IMR-90 (cell line): ENCODE results near the gene ATRX. TPM values are rescaled to one million over a fixed set of nuclear protein-coding genes. Genes with fewer than 3 reads are reported as not detected.

Experiments used
- ATAC-seq: fragments of 200-7000 bp; cut with Tn5 transposase; 2 replicates; pipeline ENCODE4 v1.9.1; 2020; ENCODE audit warnings: low read depth, mild to moderate bottlenecking, moderate library complexity
- BruUV-seq: library from RNA; stranded (reverse); fragments of 400-500 nt; replicated peaks from 2 replicates; lab custom pipeline; 2021; lab: Mats Ljungman, UMichigan
- CTCF ChIA-PET: fragments of 300-600 bp; formaldehyde crosslinking; extraction: SDS; loops from one replicate; lab custom pipeline; 2021; ENCODE audit warnings: antibody characterized with exemption; lab: Yijun Ruan, JAX
- POLR2A ChIA-PET: fragments of 300-600 bp; sonication (Branson Sonifier 250); formaldehyde crosslinking; loops from one replicate; lab custom pipeline; 2022; ENCODE audit warnings: antibody characterized with exemption; ENCODE audit not compliant: unreplicated experiment; lab: Charles Lee
- DNase-seq: peaks from one replicate; pipeline ENCODE4 v3.0.0; 2013
- H2AFZ ChIP-seq: replicated peaks from 2 replicates; pipeline ENCODE3; 2013; ENCODE audit warnings: low read length, mild to moderate bottlenecking; ENCODE audit not compliant: poor library complexity
- H2AK5ac ChIP-seq: 2 replicates; pipeline ENCODE4 v1.6.1; 2013; ENCODE audit warnings: low read depth, low read length, inconsistent platforms
- H2AK9ac ChIP-seq: replicated peaks from 2 replicates; pipeline ENCODE3; 2013; ENCODE audit warnings: mild to moderate bottlenecking, low read depth, low read length, moderate library complexity; ENCODE audit not compliant: poor library complexity
- H2BK120ac ChIP-seq: 2 replicates; pipeline ENCODE4 v1.6.1; 2013; ENCODE audit warnings: low read depth, low read length, inconsistent platforms
- H2BK15ac ChIP-seq: 3 replicates; pipeline ENCODE4 v1.6.1; 2013; ENCODE audit warnings: low read depth, low read length, inconsistent platforms
- H2BK20ac ChIP-seq: 2 replicates; pipeline ENCODE4 v1.6.1; 2013; ENCODE audit warnings: low read depth, mild to moderate bottlenecking, inconsistent platforms, low read length, moderate library complexity
- H2BK5ac ChIP-seq: 2 replicates; pipeline ENCODE4 v1.6.1; 2013; ENCODE audit warnings: mild to moderate bottlenecking, low read depth, low read length, inconsistent platforms; ENCODE audit not compliant: poor library complexity, severe bottlenecking
- H3K14ac ChIP-seq: replicated peaks from 2 replicates; pipeline ENCODE4 v1.6.1; 2013; ENCODE audit warnings: low read depth, low read length, inconsistent platforms
- H3K18ac ChIP-seq: 2 replicates; pipeline ENCODE4 v1.6.1; 2013; ENCODE audit warnings: low read depth, low read length, control low read depth
- H3K23ac ChIP-seq: 2 replicates; pipeline ENCODE4 v1.6.1; 2013; ENCODE audit warnings: low read depth, low read length, inconsistent platforms
- H3K27ac ChIP-seq: 2 replicates; pipeline ENCODE4 v1.5.1; 2013; ENCODE audit warnings: mild to moderate bottlenecking, control low read depth, low read length; ENCODE audit not compliant: insufficient read depth
- H3K27me3 ChIP-seq: 2 replicates; pipeline ENCODE4 v1.6.1; 2013; ENCODE audit warnings: low read length; ENCODE audit not compliant: control insufficient read depth, insufficient read depth
- H3K36me3 ChIP-seq: 2 replicates; pipeline ENCODE4 v1.6.1; 2013; ENCODE audit warnings: low read length, mixed read lengths; ENCODE audit not compliant: control insufficient read depth, insufficient read depth
- H3K4ac ChIP-seq: 2 replicates; pipeline ENCODE4 v1.6.1; 2013; ENCODE audit warnings: low read depth, low read length, inconsistent platforms
- H3K4me1 ChIP-seq: 2 replicates; pipeline ENCODE4 v1.6.1; 2013; ENCODE audit warnings: low read length, mixed read lengths; ENCODE audit not compliant: control insufficient read depth, insufficient read depth
- H3K4me2 ChIP-seq: 2 replicates; pipeline ENCODE4 v1.6.1; 2013; ENCODE audit warnings: low read depth, mild to moderate bottlenecking, control low read depth, low read length, moderate library complexity
- H3K4me3 ChIP-seq: 2 replicates; pipeline ENCODE4 v1.5.1; 2013; ENCODE audit warnings: low read depth, mild to moderate bottlenecking, control low read depth, low read length, moderate library complexity; ENCODE audit not compliant: insufficient read depth
- H3K56ac ChIP-seq: 2 replicates; pipeline ENCODE4 v1.6.1; 2013; ENCODE audit warnings: low read length, inconsistent platforms; ENCODE audit not compliant: insufficient read depth; ENCODE audit errors: extremely low read depth
- H3K79me1 ChIP-seq, 2 experiments: 2 replicates each; pipeline ENCODE4 v1.6.1; 2013; ENCODE audit warnings: low read length in 2 of 2, inconsistent platforms in 1 of 2, low read depth in 1 of 2
- H3K9ac ChIP-seq: 2 replicates; pipeline ENCODE4 v1.6.1; 2013; ENCODE audit warnings: low read depth, low read length, control low read depth
- H3K9me1 ChIP-seq: 2 replicates; pipeline ENCODE4 v1.6.1; 2013; ENCODE audit warnings: low read length, inconsistent platforms; ENCODE audit not compliant: insufficient read depth
- H3K9me3 ChIP-seq: 2 replicates; pipeline ENCODE4 v1.6.1; 2013; ENCODE audit warnings: low read length; ENCODE audit not compliant: control insufficient read depth, insufficient read depth
- H4K20me1 ChIP-seq: 2 replicates; pipeline ENCODE4 v1.6.1; 2013; ENCODE audit warnings: low read length, inconsistent platforms; ENCODE audit not compliant: insufficient read depth
- H4K5ac ChIP-seq: 2 replicates; pipeline ENCODE4 v1.6.1; 2013; ENCODE audit warnings: mild to moderate bottlenecking, low read depth, low read length, control low read depth
- H4K8ac ChIP-seq, 2 experiments: 2 replicates each; pipeline ENCODE4 v1.6.1; 2013; ENCODE audit warnings: low read depth in 2 of 2, low read length in 2 of 2, control low read depth in 1 of 2, inconsistent platforms in 1 of 2
- H4K91ac ChIP-seq: 2 replicates; pipeline ENCODE4 v1.6.1; 2013; ENCODE audit warnings: low read depth, low read length, inconsistent platforms; ENCODE audit not compliant: insufficient read depth
- CEBPB ChIP-seq: IDR thresholded peaks from 2 replicates; pipeline ENCODE4 v1.6.1; 2012; ENCODE audit warnings: low read depth, low read length, improper control_type of control experiment
- MAFK ChIP-seq: IDR thresholded peaks from 2 replicates; pipeline ENCODE4 v1.6.1; 2012; ENCODE audit warnings: low read depth, low read length, improper control_type of control experiment
- MXI1 ChIP-seq: IDR thresholded peaks from 2 replicates; pipeline ENCODE4 v1.6.1; 2012; ENCODE audit warnings: low read depth, mild to moderate bottlenecking, low read length, moderate library complexity, borderline replicate concordance
- RAD21 ChIP-seq: IDR thresholded peaks from 2 replicates; pipeline ENCODE4 v1.6.1; 2012; ENCODE audit warnings: low read length, improper control_type of control experiment
- SMC3 ChIP-seq: fragments of 150-350 bp; IDR thresholded peaks from 2 replicates; pipeline ENCODE4 v1.6.1; 2016; ENCODE audit warnings: low read depth, mild to moderate bottlenecking, antibody characterized with exemption, low read length, moderate library complexity
- WGBS, 2 experiments: methylation state at CpG; one replicate each; pipeline versions ENCODE4 v1.1.5 to v1.1.7; 2013; ENCODE audit warnings: missing lambda C conversion rate in 2 of 2; ENCODE audit not compliant: insufficient read length in 1 of 2; ENCODE audit errors: extremely low coverage in 2 of 2; 5-methylcytosine and 5-hydroxymethylcytosine counted together
- dilution Hi-C: fragments of 300-500 bp; cut with HindIII; formaldehyde crosslinking; loops from one replicate; pipeline ENCODE4 v1.14.3; 2018; ENCODE audit warnings: low sequenced_read_pairs; ENCODE audit not compliant: unreplicated experiment
- in situ Hi-C: fragments of 300-500 bp; cut with MboI; formaldehyde crosslinking; loops from 3 replicates; pipeline ENCODE4 v1.14.3; 2019; ENCODE audit warnings: low sequenced_read_pairs, inconsistent platforms, mixed read lengths
- intact Hi-C: fragments of 100-400 bp; cut with micrococcal nuclease; formaldehyde crosslinking; loops from 2 replicates; pipeline ENCODE4 v1.10.0; 2022
- polyA plus RNA-seq, 3 experiments: library from polyadenylated mRNA; depleted of rRNA; stranded (reverse); fragments of >200 nt; gene quantifications; 2 replicates each; pipeline ENCODE4 v1.2.3, GENCODE V29; 2012; ENCODE audit warnings: low replicate concordance in 1 of 3
- total RNA-seq: library from RNA; depleted of rRNA; stranded (reverse); fragments of >200 nt; gene quantifications from 2 replicates; pipeline ENCODE4 v1.2.3, GENCODE V29; 2012
- TF ChIP-seq, protein P1 (sequence below): fragments of 150-350 bp; IDR thresholded peaks from 2 replicates; pipeline ENCODE4 v1.6.1; 2016; ENCODE audit warnings: low read depth, mild to moderate bottlenecking, low read length, moderate library complexity, borderline replicate concordance
- TF ChIP-seq, protein P2 (sequence below): conservative IDR thresholded peaks from 2 replicates; pipeline ENCODE4 v1.5.1; 2012; ENCODE audit warnings: mild to moderate bottlenecking, low read depth, low read length, improper control_type of control experiment

ATRX gene
- total and polyA plus RNA-seq, 2 of the 4 experiments (the other 2 are of a cell fraction), result 20.7 to 73.8 TPM

DNA sequence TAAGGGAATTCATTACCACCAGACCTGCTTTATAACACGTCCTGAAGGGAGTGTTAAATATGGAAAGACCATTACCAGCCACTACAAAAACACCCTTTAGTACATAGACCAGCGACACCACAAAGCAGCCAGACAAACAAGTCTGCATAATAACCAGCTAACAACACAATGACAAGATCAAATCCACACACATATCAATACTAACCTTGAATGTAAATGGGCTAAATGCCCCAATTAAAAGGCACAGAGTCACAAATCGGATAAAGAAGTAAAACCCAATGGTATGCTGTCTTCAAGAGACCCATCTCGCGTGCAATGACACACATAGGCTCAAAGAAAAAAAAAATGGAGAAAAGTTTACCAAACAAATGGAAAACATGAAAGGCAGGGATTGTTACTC lies 302.0 kb downstream of the ATRX start:
- no peak overlapping the region for H2AK5ac ChIP-seq
- no peaks in the 10 kb centered on the region for H3K4me1 ChIP-seq
- ATAC-seq (no peak), DNase-seq (no peak)
- no TSS peak for BruUV-seq
- H3K4ac ChIP-seq, result no peak overlapping the region
- in situ Hi-C loops, result no loop called here
- no peak overlapping the region for H3K23ac ChIP-seq
- H4K8ac ChIP-seq, result no peak overlapping the region
- H3K56ac ChIP-seq, result no peak overlapping the region
- H3K14ac ChIP-seq, result no peak overlapping the region
- no peaks in the 10 kb centered on the region for H3K36me3 ChIP-seq
- TF ChIP-seq CEBPB (no peak), MXI1 (no peak), RAD21 (no peak), MAFK (no peak), SMC3 (no peak)
- TF ChIP-seq, protein P1, sequence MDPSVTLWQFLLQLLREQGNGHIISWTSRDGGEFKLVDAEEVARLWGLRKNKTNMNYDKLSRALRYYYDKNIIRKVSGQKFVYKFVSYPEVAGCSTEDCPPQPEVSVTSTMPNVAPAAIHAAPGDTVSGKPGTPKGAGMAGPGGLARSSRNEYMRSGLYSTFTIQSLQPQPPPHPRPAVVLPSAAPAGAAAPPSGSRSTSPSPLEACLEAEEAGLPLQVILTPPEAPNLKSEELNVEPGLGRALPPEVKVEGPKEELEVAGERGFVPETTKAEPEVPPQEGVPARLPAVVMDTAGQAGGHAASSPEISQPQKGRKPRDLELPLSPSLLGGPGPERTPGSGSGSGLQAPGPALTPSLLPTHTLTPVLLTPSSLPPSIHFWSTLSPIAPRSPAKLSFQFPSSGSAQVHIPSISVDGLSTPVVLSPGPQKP, result no peak
- TF ChIP-seq, protein P2, sequence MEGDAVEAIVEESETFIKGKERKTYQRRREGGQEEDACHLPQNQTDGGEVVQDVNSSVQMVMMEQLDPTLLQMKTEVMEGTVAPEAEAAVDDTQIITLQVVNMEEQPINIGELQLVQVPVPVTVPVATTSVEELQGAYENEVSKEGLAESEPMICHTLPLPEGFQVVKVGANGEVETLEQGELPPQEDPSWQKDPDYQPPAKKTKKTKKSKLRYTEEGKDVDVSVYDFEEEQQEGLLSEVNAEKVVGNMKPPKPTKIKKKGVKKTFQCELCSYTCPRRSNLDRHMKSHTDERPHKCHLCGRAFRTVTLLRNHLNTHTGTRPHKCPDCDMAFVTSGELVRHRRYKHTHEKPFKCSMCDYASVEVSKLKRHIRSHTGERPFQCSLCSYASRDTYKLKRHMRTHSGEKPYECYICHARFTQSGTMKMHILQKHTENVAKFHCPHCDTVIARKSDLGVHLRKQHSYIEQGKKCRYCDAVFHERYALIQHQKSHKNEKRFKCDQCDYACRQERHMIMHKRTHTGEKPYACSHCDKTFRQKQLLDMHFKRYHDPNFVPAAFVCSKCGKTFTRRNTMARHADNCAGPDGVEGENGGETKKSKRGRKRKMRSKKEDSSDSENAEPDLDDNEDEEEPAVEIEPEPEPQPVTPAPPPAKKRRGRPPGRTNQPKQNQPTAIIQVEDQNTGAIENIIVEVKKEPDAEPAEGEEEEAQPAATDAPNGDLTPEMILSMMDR, result no peak
- H2AK9ac ChIP-seq, result no peak overlapping the region
- ChIA-PET CTCF (no interaction called here), POLR2A (no interaction called here)
- H3K4me2 ChIP-seq, result no peak overlapping the region
- H3K79me1 ChIP-seq, result no peaks in the 10 kb centered on the region
- WGBS, 2 experiments, result no CpG with 5 or more reads among the region's 5 CpGs
- no peak overlapping the region for H3K18ac ChIP-seq
- H2BK120ac ChIP-seq, result no peak overlapping the region
- H4K5ac ChIP-seq, result no peak overlapping the region
- no peak overlapping the region for H4K91ac ChIP-seq
- H3K9me1 ChIP-seq, result no peaks in the 10 kb centered on the region
- H3K9me3 ChIP-seq, result no peaks in the 10 kb centered on the region
- no peak overlapping the region for H2AFZ ChIP-seq
- H3K27ac ChIP-seq, result no peak overlapping the region
- intact Hi-C loops, result no loop called here
- H2BK20ac ChIP-seq, result no peak overlapping the region
- no peaks in the 10 kb centered on the region for H3K27me3 ChIP-seq
- H4K20me1 ChIP-seq, result no peaks in the 10 kb centered on the region
- H2BK15ac ChIP-seq, result no peak overlapping the region
- dilution Hi-C loops, result no loop called here
- H2BK5ac ChIP-seq, result no peak overlapping the region
- no peak overlapping the region for H3K4me3 ChIP-seq
- no peak overlapping the region for H3K9ac ChIP-seq
